ENCODE data around the gene SELENBP1. TPM values are rescaled to one million over a fixed set of nuclear protein-coding genes. Genes with fewer than 3 reads are reported as not detected.

The SELENBP1 gene
- total and polyA plus RNA-seq, 2 of the 13 experiments (the other 11 are each of a cell fraction or from before 2014, with no cell fraction given): 27.8 to 29.0 TPM

- no peak for TF ChIP-seq SOX6 (IDR thresholded peaks at IDR 0.05)
- TF ChIP-seq SOX6 (CRISPR knock-in tag; IDR thresholded peaks at IDR 0.05): 0 out of 2 replicates have a peak, but pooled peaks have one; percentile 15
- no peak for TF ChIP-seq E2F5 (CRISPR knock-in tag; conservative IDR thresholded peaks at IDR 0.05)
- TF ChIP-seq MXI1 (IDR thresholded peaks at IDR 0.05; ENCODE audit: borderline replicate concordance, low read depth, low read length): peak; percentile 31; the same call in 1 of the 3 replicates
- TF ChIP-seq DR1 (CRISPR knock-in tag; IDR thresholded peaks at IDR 0.05): peak; percentile 84
- no peak for TF ChIP-seq SMARCC2 (IDR thresholded peaks at IDR 0.05)
- TF ChIP-seq ZNF317 (CRISPR knock-in tag; IDR thresholded peaks at IDR 0.05): 0 out of 2 replicates have a peak, but pooled peaks have one; percentile 54
- peak; percentile 14; the same call in 1 of the 2 replicates for TF ChIP-seq RXRB (CRISPR knock-in tag; IDR thresholded peaks at IDR 0.05; ENCODE audit: borderline replicate concordance)
- no peak for TF ChIP-seq TOE1 (CRISPR knock-in tag; IDR thresholded peaks at IDR 0.05)
- TF ChIP-seq ATF4 (CRISPR knock-in tag; IDR thresholded peaks at IDR 0.05): no peak
- TF ChIP-seq ZNF766 (CRISPR knock-in tag; IDR thresholded peaks at IDR 0.05; ENCODE audit: borderline replicate concordance): no peak; the same call in 1 of the 2 replicates
- TF ChIP-seq ZNF672 (CRISPR knock-in tag; IDR thresholded peaks at IDR 0.05): no peak
- 0 out of 2 replicates have a peak, but pooled peaks have one; percentile 37 for TF ChIP-seq ZNF230 (CRISPR knock-in tag; IDR thresholded peaks at IDR 0.05)
- no peak for TF ChIP-seq MTERF4 (CRISPR knock-in tag; IDR thresholded peaks at IDR 0.05)
- no peak for TF ChIP-seq REXO4 (CRISPR knock-in tag; IDR thresholded peaks at IDR 0.05; ENCODE audit: borderline replicate concordance)
- TF ChIP-seq ZSCAN29 (CRISPR knock-in tag; conservative IDR thresholded peaks at IDR 0.05): no peak
- no peak for TF ChIP-seq ADNP (CRISPR knock-in tag; IDR thresholded peaks at IDR 0.05)
- TF ChIP-seq ZBTB3 (CRISPR knock-in tag; IDR thresholded peaks at IDR 0.05; ENCODE audit: borderline replicate concordance, low read depth): no peak
- peak; percentile 44; the same call in 1 of the 2 replicates for TF ChIP-seq MED1 (CRISPR knock-in tag; IDR thresholded peaks at IDR 0.05)
- no peak for TF ChIP-seq KAT2B (IDR thresholded peaks at IDR 0.05; ENCODE audit: borderline replicate concordance, low read depth, low read length)
- TF ChIP-seq ZFP62 (CRISPR knock-in tag; IDR thresholded peaks at IDR 0.05): no peak
- TF ChIP-seq ZNF33B (CRISPR knock-in tag; IDR thresholded peaks at IDR 0.05): no peak
- TF ChIP-seq DNMT1 (CRISPR knock-in tag; IDR thresholded peaks at IDR 0.05): no peak
- 0 out of 2 replicates have a peak, but pooled peaks have one; percentile 9 for TF ChIP-seq ZNF333 (CRISPR knock-in tag; IDR thresholded peaks at IDR 0.05; ENCODE audit: borderline replicate concordance)
- TF ChIP-seq ZFP82 (CRISPR knock-in tag; IDR thresholded peaks at IDR 0.05; ENCODE audit: borderline replicate concordance): no peak
- TF ChIP-seq FOXA3 (CRISPR knock-in tag; IDR thresholded peaks at IDR 0.05): 0 out of 2 replicates have a peak, but pooled peaks have one; percentile 22
- no peak; the same call in 1 of the 2 replicates for TF ChIP-seq MTA1 (CRISPR knock-in tag; IDR thresholded peaks at IDR 0.05; ENCODE audit: borderline replicate concordance)
- peak; percentile 43 for TF ChIP-seq ASH2L (IDR thresholded peaks at IDR 0.05; ENCODE audit: insufficient read length, low read depth, low read length)
- TF ChIP-seq NFATC3 (CRISPR knock-in tag; IDR thresholded peaks at IDR 0.05): no peak
- no peak for TF ChIP-seq RXRA (CRISPR knock-in tag; IDR thresholded peaks at IDR 0.05)
Observed at GRCh38 chr1:151372058-151372934, at the start of gene SELENBP1 (continued).
